HK-2 (cell line): ENCODE results near the gene ALDH4A1.
A peak's percentile ranks its signal among the peaks of the same experiment; 100 is the strongest.
"Not testable (repeated sequence)": the region's sequence is repeated elsewhere in the genome, so short reads cannot be mapped to it uniquely, and the experiment has no call there.

ENCODE experiments used
- DNase-seq: peaks from one replicate; pipeline ENCODE4 v3.0.0-alpha.2; 2018; ENCODE audit not compliant: unreplicated experiment

ALDH4A1 gene

GRCh38 chr1:18878538-18879214 is 23.7 kb downstream of the ALDH4A1 start:
- no peak for DNase-seq

GRCh38 chr1:18877282-18877681 is 25.1 kb downstream of the ALDH4A1 start:
- DNase-seq: no peak

DNA sequence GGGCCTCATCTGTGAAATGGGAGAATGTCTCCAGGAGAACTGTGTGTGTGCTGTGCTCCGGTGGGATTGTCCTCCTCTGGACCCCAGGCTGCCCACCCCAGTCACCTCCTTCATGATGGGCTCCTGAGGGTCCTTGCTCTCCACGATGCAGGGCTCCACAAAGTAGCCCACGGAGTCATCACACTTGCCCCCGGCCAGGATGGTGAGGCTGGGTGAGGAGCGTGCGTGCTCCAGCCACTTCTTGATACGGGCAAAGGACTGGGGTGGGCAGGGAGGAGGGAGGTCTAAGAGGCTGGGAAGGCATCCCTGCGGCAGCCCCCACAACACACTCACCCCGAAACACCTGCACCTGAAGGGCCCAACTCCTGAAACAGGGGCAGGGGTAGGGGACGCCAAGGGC is 26.1 kb downstream of the ALDH4A1 start:
- DNase-seq: no peak

DNA sequence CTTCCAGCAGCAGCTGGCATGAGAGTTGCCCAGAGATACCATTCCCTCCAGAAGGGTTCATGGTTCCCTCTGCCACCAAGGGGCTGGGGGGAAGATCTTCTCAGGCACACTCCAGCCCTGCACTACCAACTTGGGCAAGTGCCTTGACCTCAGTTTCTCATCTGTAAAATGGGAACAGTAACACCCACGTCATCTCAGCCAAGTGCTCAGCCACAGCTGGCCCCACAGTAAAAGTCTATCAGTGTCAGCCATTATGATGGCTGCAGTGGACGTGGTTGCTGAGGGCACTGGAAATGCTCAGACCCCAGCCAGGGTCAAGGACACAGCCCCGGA is 26.6 kb downstream of the ALDH4A1 start:
- no peak for DNase-seq

GRCh38 chr1:18875107-18875795 is 27.1 kb downstream of the ALDH4A1 start:
- peak; percentile 80 for DNase-seq

DNA sequence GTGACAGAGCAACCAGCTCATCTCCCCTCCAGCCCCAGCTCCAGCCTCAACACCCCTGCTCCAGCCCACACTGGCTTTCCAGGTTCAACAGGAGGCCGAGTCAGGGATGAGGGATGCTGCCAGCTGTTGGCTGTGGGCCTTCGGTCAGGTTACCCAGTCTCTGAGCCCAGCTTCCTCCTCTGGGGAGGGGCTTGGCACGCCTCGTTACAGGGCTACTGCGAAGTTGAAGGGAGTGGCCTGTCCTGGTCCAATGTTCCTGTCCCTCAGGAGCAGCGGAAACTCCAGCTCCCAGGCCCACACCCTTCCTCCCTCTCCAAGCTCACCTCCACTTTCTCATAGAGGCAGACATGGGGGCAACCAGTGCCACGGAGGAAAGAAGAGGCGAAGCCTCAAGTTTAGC is 27.8 kb downstream of the ALDH4A1 start:
- no peak for DNase-seq

DNA sequence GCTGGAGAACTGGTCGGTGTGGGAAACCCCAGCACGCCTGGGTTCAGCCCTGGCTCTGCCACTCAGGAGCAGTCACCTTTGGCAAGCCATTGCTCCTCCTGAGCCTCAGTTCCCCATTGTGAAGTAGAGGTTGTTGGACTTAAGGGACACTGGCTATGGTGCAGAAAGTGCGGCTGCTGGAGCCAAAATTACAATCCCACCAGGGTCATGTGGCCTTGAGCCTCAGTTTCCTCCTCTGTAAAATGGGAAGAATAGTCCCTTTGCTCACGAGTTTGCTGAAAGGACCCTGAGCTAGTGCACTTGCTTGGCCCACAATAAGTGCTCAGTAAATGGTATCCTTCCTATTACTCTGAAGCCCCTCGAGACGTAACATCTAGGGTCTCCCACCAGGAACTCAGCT is 28.3 kb downstream of the ALDH4A1 start:
- DNase-seq: no peak

GRCh38 chr1:18872071-18872611 is 30.2 kb downstream of the ALDH4A1 start:
- no peak for DNase-seq

DNA sequence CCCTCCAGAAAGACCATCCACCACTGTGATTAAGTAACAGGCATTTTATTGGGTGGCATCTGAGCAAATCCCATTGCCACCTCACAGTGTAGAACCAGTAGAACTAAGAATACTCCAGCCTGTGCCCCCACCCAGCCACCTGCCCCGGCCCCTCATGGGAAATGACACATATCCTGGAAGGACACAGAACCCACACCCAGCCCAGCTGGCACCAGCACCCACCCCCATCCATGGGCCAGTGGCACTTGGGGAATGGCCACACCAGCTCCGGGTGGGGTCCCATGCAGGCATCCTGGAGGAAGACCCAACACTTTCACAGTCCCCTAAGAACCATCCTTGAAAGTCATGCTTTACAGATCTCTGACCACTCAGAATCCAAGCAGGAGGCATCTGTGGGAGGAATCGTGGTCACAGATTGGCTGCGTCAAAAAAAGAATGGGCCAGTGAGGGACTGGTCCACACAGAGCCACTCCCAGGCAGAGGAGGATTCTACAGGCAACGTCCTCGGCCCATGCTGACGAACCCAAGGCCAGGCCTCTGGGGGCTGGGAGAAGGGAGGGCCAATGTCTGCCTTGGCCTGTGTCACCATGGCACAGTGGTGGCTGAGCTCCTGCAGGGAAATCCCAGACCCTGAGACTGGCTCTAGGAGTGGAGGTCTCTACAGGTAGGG is 30.8 kb downstream of the ALDH4A1 start:
- DNase-seq: no peak

GRCh38 chr1:18870957-18871356 is 31.4 kb downstream of the ALDH4A1 start:
- DNase-seq: no peak

DNA sequence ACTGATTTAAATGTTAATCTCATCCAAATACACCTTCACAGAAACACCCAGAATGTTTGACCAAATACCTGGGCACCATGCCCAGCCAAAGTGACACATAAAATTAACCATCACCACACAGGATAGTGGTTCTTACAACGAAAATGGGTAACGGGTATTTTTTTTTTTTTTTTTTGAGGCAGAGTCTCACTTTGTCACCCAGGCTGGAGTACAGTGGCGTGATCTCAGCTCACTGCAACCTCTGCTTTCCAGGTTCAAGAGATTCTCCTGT is 31.8 kb downstream of the ALDH4A1 start:
- DNase-seq: not testable (repeated sequence)

DNA sequence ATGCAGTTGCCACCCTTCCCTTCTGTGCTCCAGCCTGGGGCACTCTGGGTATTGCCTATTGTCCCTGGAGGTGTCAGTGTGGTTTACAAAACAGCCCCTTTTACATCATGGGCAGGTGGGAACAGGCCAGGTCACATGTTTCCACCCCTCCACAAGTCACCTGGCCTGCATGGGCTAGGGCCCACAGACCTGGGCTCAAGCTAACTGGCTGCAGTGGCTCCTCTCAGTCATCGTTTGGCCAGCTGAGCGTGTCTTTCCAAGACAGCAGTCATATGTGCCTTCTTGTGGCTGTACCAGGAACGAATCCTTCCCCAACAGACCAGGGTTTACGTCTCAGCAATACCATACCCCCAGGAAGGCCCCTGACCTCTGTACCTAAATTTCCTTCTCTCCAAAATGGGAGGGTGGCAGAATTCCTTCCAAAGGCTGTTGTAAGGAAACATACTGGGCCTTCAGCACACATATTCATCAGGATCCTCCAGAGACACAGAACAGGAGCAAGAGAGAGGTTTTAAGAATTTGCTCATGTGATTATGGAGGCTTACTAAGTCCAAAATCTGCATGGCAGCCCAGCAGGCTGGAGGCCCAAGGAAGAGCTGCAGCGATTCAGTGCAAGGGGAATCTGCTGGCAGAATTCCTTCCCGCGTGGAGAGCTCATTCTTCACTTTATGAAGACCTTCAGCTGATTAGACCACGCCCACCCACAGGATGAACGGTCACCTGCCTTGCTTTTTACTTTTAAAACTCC is 32.3 kb downstream of the ALDH4A1 start:
- DNase-seq: no peak

DNA sequence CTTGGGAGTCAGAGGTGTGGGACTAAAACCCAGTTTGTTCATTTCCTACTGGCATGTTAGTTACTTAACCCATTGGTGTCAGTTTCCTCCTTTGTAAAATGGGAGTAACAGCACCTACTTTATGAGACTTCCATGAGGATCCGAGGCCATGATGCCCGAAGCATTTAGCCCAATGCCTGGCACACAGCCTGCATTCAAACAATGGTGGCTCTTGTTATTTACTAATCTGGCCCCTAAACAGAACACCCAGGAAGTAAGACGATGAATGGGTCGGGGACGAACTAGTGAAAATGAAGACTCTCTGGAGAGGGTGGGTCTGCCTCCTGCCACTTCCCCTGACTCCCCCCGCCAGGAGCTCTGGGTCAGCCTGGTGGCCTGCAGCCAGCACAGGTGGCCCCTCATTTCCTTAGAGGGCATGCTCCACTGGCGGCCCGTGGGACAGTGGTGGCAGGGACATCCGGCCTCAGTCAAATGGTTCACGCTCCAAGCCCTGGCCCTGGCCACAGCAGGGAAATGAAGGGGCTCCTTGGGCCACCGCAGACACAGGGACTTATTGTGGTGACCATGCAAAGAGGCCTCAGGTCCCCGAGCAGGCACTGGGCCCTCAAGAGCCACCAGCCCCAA is 33.4 kb downstream of the ALDH4A1 start:
- DNase-seq: no peak

DNA sequence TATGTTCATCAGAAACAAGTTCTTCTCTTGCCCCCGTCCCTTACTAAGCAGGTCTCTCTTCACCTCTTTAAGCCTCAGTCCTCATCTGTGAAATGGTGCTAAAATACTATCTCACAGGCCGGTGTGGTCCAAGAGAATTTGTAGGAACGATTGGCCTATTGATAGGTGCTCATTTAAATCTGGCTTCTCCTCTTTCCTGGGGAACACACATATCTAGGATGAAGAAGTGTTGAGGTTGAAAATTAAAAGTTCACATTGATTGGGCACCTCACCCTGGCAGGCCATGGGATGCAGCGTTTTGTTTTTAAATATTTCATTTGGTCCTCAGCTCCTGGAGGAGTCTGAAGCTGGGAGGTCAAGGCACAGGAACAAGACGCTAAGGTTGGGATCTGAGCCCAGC is 34.0 kb downstream of the ALDH4A1 start:
- DNase-seq: no peak

DNA sequence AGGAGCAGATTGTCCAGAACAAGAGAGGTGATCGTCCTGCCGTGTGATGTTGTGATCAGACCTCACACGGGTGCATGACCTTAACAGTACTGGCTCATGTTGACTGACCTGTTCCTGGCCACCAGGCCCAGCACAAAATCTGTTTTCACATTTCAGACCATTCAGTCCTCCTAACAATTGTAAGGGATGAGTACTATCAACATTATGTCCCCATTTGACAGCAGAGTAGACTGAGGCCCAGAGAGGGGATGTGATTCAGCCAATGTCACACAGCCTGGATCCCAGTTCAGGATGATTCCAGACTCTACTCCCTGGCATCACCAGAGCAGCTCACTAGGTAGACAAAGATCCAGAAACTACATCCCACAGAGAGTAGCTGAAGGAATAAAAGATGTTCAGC is 35.5 kb downstream of the ALDH4A1 start:
- no peak for DNase-seq

DNA sequence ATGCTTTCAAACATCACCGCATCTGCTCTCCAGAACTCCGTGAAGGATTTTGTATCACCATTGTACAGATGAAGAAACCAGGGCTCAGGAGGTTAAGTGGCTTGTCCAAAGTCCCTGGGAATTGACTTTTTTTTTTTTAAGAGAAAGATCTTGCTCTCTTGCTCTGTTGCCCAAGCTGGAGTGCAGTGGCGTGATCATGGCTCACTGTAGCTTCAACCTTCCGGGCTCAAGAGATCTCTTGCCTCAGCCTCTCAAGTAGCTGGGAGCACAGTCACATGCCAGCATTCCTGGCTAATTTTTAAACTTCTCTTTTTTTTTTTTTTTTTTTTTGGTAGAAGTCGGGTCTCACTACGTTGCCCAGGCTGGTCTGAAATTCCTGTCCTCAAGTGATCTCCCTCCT is 36.0 kb downstream of the ALDH4A1 start:
- no peak for DNase-seq

DNA sequence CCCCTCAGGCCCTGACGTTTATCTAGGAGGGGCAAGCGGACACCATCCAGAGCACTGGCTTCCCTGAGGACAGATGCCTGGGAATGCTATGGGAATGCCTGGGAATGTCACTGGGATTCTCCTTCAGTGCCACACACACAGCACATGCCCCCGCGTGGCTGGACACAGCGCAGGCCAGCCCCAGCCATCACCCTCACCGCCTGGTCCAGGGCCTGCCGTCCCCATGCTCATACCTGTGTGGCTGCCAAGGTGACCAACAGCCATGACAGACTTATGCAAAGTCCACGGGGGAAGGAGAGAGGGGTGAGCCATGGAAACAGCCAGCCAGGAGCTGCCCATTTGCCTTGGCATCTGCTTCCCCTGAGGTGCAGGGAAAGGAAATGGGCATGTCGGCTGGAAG is 37.2 kb downstream of the ALDH4A1 start:
- DNase-seq: no peak

GRCh38 chr1:18861590-18861989 is 40.8 kb downstream of the ALDH4A1 start:
- DNase-seq: no peak

DNA sequence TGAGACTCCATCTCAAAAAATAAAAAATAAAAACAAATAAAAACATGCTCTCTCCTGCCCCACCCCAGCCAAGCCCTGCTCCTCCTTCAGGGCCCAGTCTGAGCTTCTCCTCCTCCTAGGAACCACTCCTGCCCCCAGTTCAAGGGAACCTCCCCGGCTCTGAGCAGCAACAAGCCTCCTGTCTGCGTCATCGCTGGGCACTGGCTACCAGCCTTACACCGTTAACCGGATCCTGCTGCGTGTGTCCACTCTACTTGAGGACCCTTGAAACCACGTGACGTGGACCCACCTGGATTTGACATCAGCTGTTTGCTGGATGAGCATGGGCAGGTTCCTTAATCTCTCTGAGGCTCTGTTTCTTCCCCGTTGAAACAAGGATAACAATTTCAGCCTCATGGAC is 41.3 kb downstream of the ALDH4A1 start:
- DNase-seq: no peak

DNA sequence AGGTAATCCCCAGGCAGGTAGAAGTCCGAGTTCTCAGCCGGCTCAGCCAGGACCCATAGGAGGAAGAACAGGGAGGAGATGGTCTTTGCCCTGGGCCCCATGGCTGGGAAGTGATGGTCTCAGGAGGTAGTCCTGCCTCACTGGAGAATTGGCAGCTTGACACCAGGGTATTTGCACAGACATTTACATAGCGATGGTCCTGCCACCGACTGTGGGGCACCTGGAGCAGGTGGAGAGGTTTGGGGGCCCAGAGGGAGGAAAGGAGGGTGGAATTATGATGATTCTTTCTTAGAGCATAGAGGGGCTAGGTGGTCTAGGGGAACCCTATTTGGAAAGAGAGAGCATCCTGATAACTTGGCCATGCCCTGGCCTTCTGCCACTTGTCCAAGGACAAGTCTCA is 42.8 kb downstream of the ALDH4A1 start, which contains the start of gene TAS1R2:
TSS of gene TAS1R2 (minus strand) at position 101 of the 400 bp plus-strand sequence. CDS start at position 101, 0 bp downstream.
- DNase-seq: no peak

DNA sequence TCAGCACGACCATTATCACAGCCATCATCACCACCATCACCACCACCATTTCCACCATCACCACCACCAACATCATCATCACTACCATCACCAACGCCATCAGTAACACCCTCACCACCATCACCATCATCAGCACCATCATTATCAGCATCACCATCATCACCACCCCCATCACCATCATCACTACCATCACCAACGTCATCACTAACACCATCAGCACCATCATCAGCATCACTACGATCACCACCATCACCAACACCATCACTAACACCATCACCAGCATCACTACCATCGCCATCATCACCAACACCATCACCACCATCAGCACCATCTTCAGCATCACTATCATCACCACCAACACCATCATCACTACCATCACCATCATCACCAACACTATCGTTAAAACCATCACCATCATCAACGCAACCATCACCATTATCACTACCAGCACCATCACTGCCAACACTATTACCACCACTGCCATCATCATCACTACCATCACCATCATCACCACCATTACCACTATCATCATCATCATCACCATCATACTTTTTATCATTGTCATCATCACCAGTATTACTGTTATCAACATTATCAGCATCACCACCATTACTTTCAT is 44.2 kb downstream of the ALDH4A1 start:
- DNase-seq: no peak

DNA sequence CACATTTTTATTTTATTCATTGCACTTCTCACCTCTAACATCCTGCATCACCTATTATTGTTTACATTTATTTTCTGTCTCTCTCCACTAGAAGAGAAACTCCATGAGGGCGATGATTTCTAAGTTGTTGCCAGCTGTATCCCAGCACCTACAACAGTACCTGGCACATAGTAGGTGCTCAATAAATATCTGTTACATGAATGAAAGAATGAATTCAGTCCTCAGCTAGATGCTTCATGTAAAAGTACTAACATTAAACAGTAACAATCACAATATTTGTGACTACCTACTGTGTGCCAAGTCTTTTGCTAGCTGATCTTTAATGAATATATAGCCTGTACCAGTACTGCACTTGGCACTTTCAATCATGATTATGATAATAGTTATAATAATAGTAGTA is 45.9 kb downstream of the ALDH4A1 start:
- no peak for DNase-seq
